Activated CD4-positive, alpha-beta memory T cell treated with anti-CD3 and anti-CD28 coated beads for 36 hours (primary cell): ENCODE measurements around the gene UTP20. TPM values are rescaled to one million over a fixed set of nuclear protein-coding genes. Genes with fewer than 3 reads are reported as not detected.

ENCODE experiments used
- CTCF ChIA-PET: fragments of 350-600 bp; sonication (Branson Sonifier 250); formaldehyde crosslinking; loops from one replicate; lab custom pipeline; 2021; ENCODE audit warnings: antibody characterized with exemption, inconsistent platforms; lab: Charles Lee
- POLR2A ChIA-PET: fragments of 350-600 bp; sonication (Branson Sonifier 250); formaldehyde crosslinking; loops from one replicate; lab custom pipeline; 2021; ENCODE audit warnings: antibody characterized with exemption; lab: Charles Lee
- DNase-seq: peaks from one replicate; pipeline ENCODE4 v3.0.0-alpha.2; 2020
- H3K27ac Mint-ChIP-seq: one replicate; pipeline ENCODE4 v1.8.0; 2021; ENCODE audit warnings: mixed read lengths
- H3K27me3 Mint-ChIP-seq: one replicate; pipeline ENCODE4 v1.8.0; 2021; ENCODE audit warnings: mixed read lengths
- H3K36me3 Mint-ChIP-seq: one replicate; pipeline ENCODE4 v1.8.0; 2021; ENCODE audit warnings: mixed read lengths
- H3K4me1 Mint-ChIP-seq: one replicate; pipeline ENCODE4 v1.8.0; 2021; ENCODE audit warnings: low read depth, mixed read lengths
- H3K4me3 Mint-ChIP-seq: one replicate; pipeline ENCODE4 v1.8.0; 2021; ENCODE audit warnings: mild to moderate bottlenecking, mixed read lengths
- H3K9me3 Mint-ChIP-seq: one replicate; pipeline ENCODE4 v1.8.0; 2021; ENCODE audit warnings: mixed read lengths
- intact Hi-C: fragments of 100-400 bp; cut with micrococcal nuclease; formaldehyde crosslinking; loops from one replicate; pipeline ENCODE4 v1.15.1; 2023
- total RNA-seq, 2 experiments: library from RNA; stranded (reverse); gene quantifications; one replicate each; pipeline ENCODE4 v1.2.3, GENCODE V29; 2021

The UTP20 gene
- total RNA-seq = 10 to 100 TPM; 18.1 to 20.6 TPM

- POLR2A ChIA-PET = no interaction called here
- peaks cover 6% of the 10 kb centered on the region for H3K27me3 Mint-ChIP-seq
- peaks cover 20% of the 10 kb centered on the region for H3K36me3 Mint-ChIP-seq
- H3K9me3 Mint-ChIP-seq = no peaks in the 10 kb centered on the region
- peaks cover 20% of the 10 kb centered on the region for H3K4me1 Mint-ChIP-seq
- CTCF ChIA-PET = no interaction called here
- intact Hi-C loops = loop anchor here (10.0 kb wide), 1 partner anchor 1015 kb away; the partner anchor contains the start of genes DEPDC4 and SCYL2
- peak within 1 kb of the TSS; percentile 60 for H3K27ac Mint-ChIP-seq
- DNase-seq = peak; percentile 96
- peak within 1 kb of the TSS; percentile 95 for H3K4me3 Mint-ChIP-seq
Measured at GRCh38 chr12:101280006-101280505, at the start of gene UTP20. Gene UTP20, plus strand, starts transcription at chr12:101280105. Its CDS starts 178 bp downstream, at chr12:101280283.

GRCh38 chr12:101230547-101230946 lies 49.4 kb upstream of the UTP20 start:
- Mint-ChIP-seq H3K27ac (no peak overlapping the region), H3K36me3 (no peaks in the 10 kb centered on the region), H3K9me3 (no peaks in the 10 kb centered on the region), H3K4me1 (no peaks in the 10 kb centered on the region), H3K27me3 (peaks cover 2% of the 10 kb centered on the region), H3K4me3 (no peak overlapping the region)
- CTCF ChIA-PET = no interaction called here
- intact Hi-C loops = no loop called here
- DNase-seq = no peak
- POLR2A ChIA-PET = no interaction called here

GRCh38 chr12:101231636-101232035 lies 48.3 kb upstream of the UTP20 start:
- Mint-ChIP-seq H3K9me3 (no peaks in the 10 kb centered on the region), H3K27me3 (peaks cover 2% of the 10 kb centered on the region)
- CTCF ChIA-PET = no interaction called here

GRCh38 chr12:101235686-101236085 lies 44.2 kb upstream of the UTP20 start:
- no peaks in the 10 kb centered on the region for H3K36me3 Mint-ChIP-seq
- no peaks in the 10 kb centered on the region for H3K4me1 Mint-ChIP-seq
- H3K27ac Mint-ChIP-seq = no peak overlapping the region
- no peak for DNase-seq
- CTCF ChIA-PET = no interaction called here
- H3K27me3 Mint-ChIP-seq = peaks cover 6% of the 10 kb centered on the region
- intact Hi-C loops = no loop called here
- no peaks in the 10 kb centered on the region for H3K9me3 Mint-ChIP-seq
- H3K4me3 Mint-ChIP-seq = no peak overlapping the region
- POLR2A ChIA-PET = no interaction called here

More at GRCh38 chr12:101231636-101232035, 48.3 kb upstream of the UTP20 start:
- intact Hi-C loops = no loop called here
- DNase-seq = no peak
- H3K4me1 Mint-ChIP-seq = no peaks in the 10 kb centered on the region
- no peaks in the 10 kb centered on the region for H3K36me3 Mint-ChIP-seq
- POLR2A ChIA-PET = no interaction called here
- no peak overlapping the region for H3K27ac Mint-ChIP-seq
- H3K4me3 Mint-ChIP-seq = no peak overlapping the region

GRCh38 chr12:101238306-101238705 lies 41.6 kb upstream of the UTP20 start:
- H3K4me3 Mint-ChIP-seq = no peak overlapping the region
- H3K36me3 Mint-ChIP-seq = no peaks in the 10 kb centered on the region

GRCh38 chr12:101238800-101239329 lies 41.0 kb upstream of the UTP20 start:
- Mint-ChIP-seq H3K9me3 (no peaks in the 10 kb centered on the region), H3K4me1 (no peaks in the 10 kb centered on the region), H3K27ac (no peak overlapping the region), H3K36me3 (no peaks in the 10 kb centered on the region), H3K27me3 (peaks cover 3% of the 10 kb centered on the region), H3K4me3 (no peak overlapping the region)
- POLR2A ChIA-PET = no interaction called here
- no peak for DNase-seq
- intact Hi-C loops = no loop called here
- CTCF ChIA-PET = no interaction called here

More at GRCh38 chr12:101238306-101238705, 41.6 kb upstream of the UTP20 start:
- intact Hi-C loops = no loop called here
- Mint-ChIP-seq H3K27me3 (peaks cover 3% of the 10 kb centered on the region), H3K27ac (no peak overlapping the region), H3K4me1 (no peaks in the 10 kb centered on the region), H3K9me3 (no peaks in the 10 kb centered on the region)
- POLR2A ChIA-PET = no interaction called here
- CTCF ChIA-PET = no interaction called here
- no peak for DNase-seq

- Mint-ChIP-seq H3K9me3 (no peaks in the 10 kb centered on the region), H3K27me3 (no peaks in the 10 kb centered on the region), H3K4me3 (no peak overlapping the region), H3K36me3 (no peaks in the 10 kb centered on the region), H3K4me1 (no peaks in the 10 kb centered on the region), H3K27ac (no peak overlapping the region)
- intact Hi-C loops = no loop called here
- ChIA-PET POLR2A (no interaction called here), CTCF (no interaction called here)
- DNase-seq = no peak
Measured at GRCh38 chr12:101243074-101243473, 36.8 kb upstream of the UTP20 start.

GRCh38 chr12:101243616-101244015 lies 36.3 kb upstream of the UTP20 start:
- Mint-ChIP-seq H3K4me1 (no peaks in the 10 kb centered on the region), H3K9me3 (no peaks in the 10 kb centered on the region), H3K36me3 (no peaks in the 10 kb centered on the region), H3K4me3 (no peak overlapping the region), H3K27me3 (no peaks in the 10 kb centered on the region), H3K27ac (no peak overlapping the region)
- POLR2A ChIA-PET = no interaction called here
- CTCF ChIA-PET = no interaction called here
- no peak for DNase-seq
- intact Hi-C loops = no loop called here

GRCh38 chr12:101256266-101256665 lies 23.6 kb upstream of the UTP20 start:
- ChIA-PET POLR2A (no interaction called here), CTCF (no interaction called here)
- Mint-ChIP-seq H3K4me3 (no peak overlapping the region), H3K27me3 (peaks cover 9% of the 10 kb centered on the region), H3K4me1 (no peaks in the 10 kb centered on the region), H3K36me3 (no peaks in the 10 kb centered on the region), H3K27ac (no peak overlapping the region), H3K9me3 (no peaks in the 10 kb centered on the region)
- intact Hi-C loops = no loop called here
- DNase-seq = no peak

GRCh38 chr12:101257357-101257756 lies 22.5 kb upstream of the UTP20 start:
- Mint-ChIP-seq H3K4me1 (no peaks in the 10 kb centered on the region), H3K36me3 (no peaks in the 10 kb centered on the region), H3K27ac (no peak overlapping the region), H3K9me3 (no peaks in the 10 kb centered on the region), H3K4me3 (no peak overlapping the region), H3K27me3 (peaks cover 7% of the 10 kb centered on the region)
- DNase-seq = no peak
- CTCF ChIA-PET = interaction anchor here (0.6 kb wide), 1 partner anchor 276 kb away, joined by 3 read pairs; no protein-coding TSS in a partner anchor
- intact Hi-C loops = no loop called here
- POLR2A ChIA-PET = no interaction called here

- Mint-ChIP-seq H3K27me3 (peaks cover 31% of the 10 kb centered on the region), H3K4me1 (no peaks in the 10 kb centered on the region), H3K4me3 (no peak overlapping the region), H3K36me3 (no peaks in the 10 kb centered on the region), H3K9me3 (no peaks in the 10 kb centered on the region), H3K27ac (no peak overlapping the region)
- ChIA-PET POLR2A (no interaction called here), CTCF (no interaction called here)
- intact Hi-C loops = no loop called here
- DNase-seq = no peak
Measured at GRCh38 chr12:101267111-101267510, 12.8 kb upstream of the UTP20 start.

GRCh38 chr12:101276433-101276832 lies 3.5 kb upstream of the UTP20 start:
- Mint-ChIP-seq H3K9me3 (no peaks in the 10 kb centered on the region), H3K36me3 (peaks cover 1% of the 10 kb centered on the region), H3K4me1 (peaks cover 4% of the 10 kb centered on the region), H3K4me3 (no peak overlapping the region), H3K27ac (no peak overlapping the region), H3K27me3 (peaks cover 18% of the 10 kb centered on the region)
- CTCF ChIA-PET = interaction anchor here (0.6 to 0.7 kb wide), 2 partner anchors 37 to 48 kb away, joined by 3 to 4 read pairs; no protein-coding TSS in a partner anchor
- DNase-seq = no peak
- intact Hi-C loops = no loop called here
- POLR2A ChIA-PET = interaction anchor here (0.6 kb wide), 2 partner anchors 102 to 596 kb away, joined by 3 read pairs; no protein-coding TSS in a partner anchor

- CTCF ChIA-PET = no interaction called here
- H3K9me3 Mint-ChIP-seq = no peaks in the 10 kb centered on the region
- H3K27me3 Mint-ChIP-seq = peaks cover 12% of the 10 kb centered on the region
- H3K4me3 Mint-ChIP-seq = no peak overlapping the region
- intact Hi-C loops = no loop called here
- DNase-seq = no peak
- peaks cover 11% of the 10 kb centered on the region for H3K4me1 Mint-ChIP-seq
- H3K36me3 Mint-ChIP-seq = peaks cover 8% of the 10 kb centered on the region
- H3K27ac Mint-ChIP-seq = no peak overlapping the region
- POLR2A ChIA-PET = no interaction called here
Measured at GRCh38 chr12:101277443-101277842, 2.5 kb upstream of the UTP20 start.
